ENCODE results near the gene MAP2K6. TPM values are rescaled to one million over a fixed set of nuclear protein-coding genes. Genes with fewer than 3 reads are reported as not detected.

The MAP2K6 gene
- total RNA-seq, 1 experiment from 2014 or later = 17.7 TPM

DNA sequence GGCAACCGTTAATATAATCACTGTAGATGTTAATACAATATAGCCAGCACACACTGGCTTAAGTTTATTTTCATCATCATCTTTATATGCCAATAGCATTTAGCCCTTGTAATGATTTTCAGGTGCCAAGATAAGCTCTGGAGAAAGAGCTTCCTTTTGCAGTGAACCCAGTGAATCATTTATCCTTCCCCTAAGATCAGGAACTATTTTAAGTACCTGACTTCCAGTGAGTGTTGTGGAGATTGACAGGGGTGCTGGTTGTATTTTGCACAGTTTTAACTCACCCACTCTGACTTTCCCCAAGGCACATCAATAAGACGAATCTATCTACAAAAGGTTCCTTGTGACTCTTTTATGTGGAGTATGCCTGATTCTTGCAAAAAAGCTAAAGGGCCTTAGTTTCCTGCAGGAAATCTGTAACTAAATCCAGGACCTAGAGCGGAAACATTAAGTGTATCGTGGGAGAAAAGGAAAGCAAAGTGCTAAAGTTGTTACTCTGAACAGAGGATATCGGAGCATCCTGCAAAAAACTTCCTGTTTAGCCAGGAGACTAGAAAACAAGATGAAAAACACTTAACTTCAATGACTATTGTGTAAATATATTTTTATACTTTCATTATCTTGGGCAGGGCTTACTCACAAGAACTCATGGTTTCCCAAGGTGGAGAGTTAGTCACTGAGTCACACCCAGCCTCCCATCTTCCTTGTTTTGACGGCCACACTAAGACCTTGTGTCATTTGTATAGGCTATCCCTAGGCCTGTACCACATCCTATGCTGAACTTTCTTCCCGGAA, 183.6 kb downstream of the MAP2K6 start:
- WGBS (ENCODE audit: extremely low coverage, insufficient read length, low lambda C conversion rate) = no CpG with 5 or more reads among the region's 7 CpGs
- H3K4me3 Mint-ChIP-seq = no peak overlapping the region
- no peak overlapping the region for H4K5ac ChIP-seq (ENCODE audit: insufficient read length, low read depth, low read length)

More for the DNA sequence above, 183.6 kb downstream of the MAP2K6 start:
- Histone ChIP-seq H3K4me1 (ENCODE audit: insufficient read depth, low read length) (no peaks in the 10 kb centered on the region), H2BK120ac (ENCODE audit: low read depth, low read length, poor library complexity, severe bottlenecking) (no peak overlapping the region), H2AFZ (ENCODE audit: low read length) (no peak overlapping the region), H4K91ac (ENCODE audit: insufficient read length, low read depth, low read length) (no peak overlapping the region), H3K18ac (ENCODE audit: insufficient read length, low read depth, low read length) (no peak overlapping the region), H2BK12ac (ENCODE audit: insufficient read length, low read depth, low read length) (no peak overlapping the region), H3K79me2 (ENCODE audit: insufficient read depth, low read length) (no peaks in the 10 kb centered on the region), H4K8ac (replicated peaks; ENCODE audit: insufficient read length, low read depth, low read length) (no peak overlapping the region), H3K23me2 (ENCODE audit: insufficient read length, low read depth, low read length, poor library complexity, severe bottlenecking) (no peaks in the 10 kb centered on the region), H2AK5ac (ENCODE audit: insufficient read length, low read length) (no peak overlapping the region), H2BK15ac (ENCODE audit: low read depth, low read length) (no peak overlapping the region), H3K27me3 (ENCODE audit: insufficient read depth, low read length) (no peaks in the 10 kb centered on the region), H3K4me2 (ENCODE audit: insufficient read depth, insufficient read length, low read length) (no peak overlapping the region), H2BK20ac (ENCODE audit: low read depth, low read length, poor library complexity, severe bottlenecking) (no peak overlapping the region), H3T11ph (ENCODE audit: low read length) (no peak overlapping the region), H3K14ac (ENCODE audit: insufficient read depth, low read length) (no peak overlapping the region), H4K20me1 (ENCODE audit: control insufficient read depth, insufficient read depth, insufficient read length) (no peaks in the 10 kb centered on the region), H3K23ac (ENCODE audit: insufficient read length, low read depth, low read length) (no peak overlapping the region), H3K27ac (ENCODE audit: insufficient read length, low read depth, low read length) (no peak overlapping the region), H3K56ac (ENCODE audit: insufficient read length, low read depth, low read length) (no peak overlapping the region), H2BK5ac (ENCODE audit: insufficient read length, low read length) (no peak overlapping the region), H3K79me1 (ENCODE audit: insufficient read depth, low read depth, low read length, poor library complexity, severe bottlenecking) (no peaks in the 10 kb centered on the region), H3K4ac (ENCODE audit: low read depth, low read length) (no peak overlapping the region), H3K9ac (ENCODE audit: extremely low read depth, insufficient read length, low read length) (no peak overlapping the region), H3K9me3 (ENCODE audit: control insufficient read depth, low read depth, low read length) (no peaks in the 10 kb centered on the region)
- TF ChIP-seq, protein P1, sequence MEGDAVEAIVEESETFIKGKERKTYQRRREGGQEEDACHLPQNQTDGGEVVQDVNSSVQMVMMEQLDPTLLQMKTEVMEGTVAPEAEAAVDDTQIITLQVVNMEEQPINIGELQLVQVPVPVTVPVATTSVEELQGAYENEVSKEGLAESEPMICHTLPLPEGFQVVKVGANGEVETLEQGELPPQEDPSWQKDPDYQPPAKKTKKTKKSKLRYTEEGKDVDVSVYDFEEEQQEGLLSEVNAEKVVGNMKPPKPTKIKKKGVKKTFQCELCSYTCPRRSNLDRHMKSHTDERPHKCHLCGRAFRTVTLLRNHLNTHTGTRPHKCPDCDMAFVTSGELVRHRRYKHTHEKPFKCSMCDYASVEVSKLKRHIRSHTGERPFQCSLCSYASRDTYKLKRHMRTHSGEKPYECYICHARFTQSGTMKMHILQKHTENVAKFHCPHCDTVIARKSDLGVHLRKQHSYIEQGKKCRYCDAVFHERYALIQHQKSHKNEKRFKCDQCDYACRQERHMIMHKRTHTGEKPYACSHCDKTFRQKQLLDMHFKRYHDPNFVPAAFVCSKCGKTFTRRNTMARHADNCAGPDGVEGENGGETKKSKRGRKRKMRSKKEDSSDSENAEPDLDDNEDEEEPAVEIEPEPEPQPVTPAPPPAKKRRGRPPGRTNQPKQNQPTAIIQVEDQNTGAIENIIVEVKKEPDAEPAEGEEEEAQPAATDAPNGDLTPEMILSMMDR (conservative IDR thresholded peaks at IDR 0.05) = no peak
- DNase-seq = no peak
- H3K36me3 Mint-ChIP-seq (ENCODE audit: insufficient read depth in 1 of 3, low read depth in 3 of 3) = no peaks in the 10 kb centered on the region
- H3K9me3 Mint-ChIP-seq = no peaks in the 10 kb centered on the region
- no peak overlapping the region for H3K27ac Mint-ChIP-seq
- no peaks in the 10 kb centered on the region for H3K27me3 Mint-ChIP-seq (ENCODE audit: low read depth)
- peaks cover 0 to 4% of the 10 kb centered on the region in 2 experiments; a peak in 1 of 4 replicates for H3K4me1 Mint-ChIP-seq
